Midbrain (tissue), 1 donor: ENCODE measurements around the gene FUNDC1.

ENCODE experiments used
- DNase-seq: peaks from one replicate; lab custom pipeline; 2025; lab: John Stamatoyannopoulos, UW

FUNDC1 gene

DNA sequence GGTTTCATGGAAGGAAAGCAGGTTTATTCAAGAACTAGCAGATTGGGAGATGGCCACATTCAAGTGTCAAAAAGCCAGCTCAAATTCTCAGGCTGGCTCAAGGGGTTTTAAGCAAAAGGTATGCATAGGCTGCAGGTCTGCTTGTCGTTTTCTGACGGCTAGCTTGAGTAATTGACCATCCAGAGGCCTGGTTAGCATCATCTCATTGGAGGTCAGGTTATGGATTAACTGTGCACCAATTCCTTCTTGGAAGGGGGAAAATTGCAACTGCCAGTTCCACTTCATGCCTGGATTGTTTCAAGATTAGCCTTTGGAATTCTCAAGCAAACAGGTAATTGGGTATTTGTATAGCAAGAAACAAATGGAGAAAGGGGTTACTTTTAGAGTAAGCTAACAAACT lies 62.1 kb downstream of the FUNDC1 start:
- DNase-seq = no peak

DNA sequence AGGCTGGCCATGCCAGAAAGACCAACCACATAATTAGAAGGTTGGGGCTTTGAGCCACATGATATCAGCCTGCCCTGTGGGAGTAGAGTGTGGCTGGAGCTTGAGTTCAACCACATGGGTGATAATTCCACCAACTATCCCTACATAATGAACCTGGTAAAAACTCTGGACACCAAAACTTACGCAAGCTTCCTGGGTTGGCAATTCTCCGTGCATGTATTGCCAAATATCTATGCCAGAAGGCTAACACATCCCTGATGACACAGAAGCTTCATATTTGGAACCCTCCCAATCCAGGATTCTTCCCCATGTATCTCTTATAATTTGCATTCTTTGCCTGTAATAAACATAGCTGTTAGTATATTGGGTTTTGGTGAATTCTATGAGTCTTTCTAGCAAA lies 68.2 kb downstream of the FUNDC1 start:
- DNase-seq = no peak
